ENCODE data around the gene F8A3.
"Not testable (repeated sequence)": the region's sequence is repeated elsewhere in the genome, so short reads cannot be mapped to it uniquely, and the experiment has no call there.

The F8A3 gene

DNA sequence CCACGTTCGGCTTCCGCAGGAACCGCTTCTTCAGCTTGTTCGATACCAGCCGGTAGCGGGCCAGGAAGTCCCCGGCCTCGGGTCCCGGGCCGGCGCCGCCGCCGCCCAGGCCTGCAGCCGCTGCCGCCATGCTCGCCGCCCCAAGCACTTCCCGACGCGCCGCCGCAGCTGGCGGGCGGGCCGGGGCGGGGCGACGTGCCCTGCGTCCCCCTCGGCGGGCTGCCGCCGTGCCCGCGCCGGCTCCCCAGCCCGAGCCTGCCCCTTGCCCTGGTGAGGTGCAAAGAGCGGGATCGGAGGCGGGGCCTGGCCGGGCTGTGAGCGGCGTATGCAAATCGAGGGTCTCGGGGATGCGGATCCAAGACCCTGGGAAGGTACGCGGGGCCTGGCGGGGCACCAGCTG, at the start of gene F8A3:
TSS of gene F8A3 (minus strand) at position 150 of the 400 bp plus-strand sequence. CDS start at position 130, 20 bp downstream.
- in situ Hi-C loops (cut with HindIII; ENCODE audit: low sequenced_read_pairs); DNase-seq (ENCODE audit: low read depth); H3K4me3 ChIP-seq (ENCODE audit: low read depth, low read length): not testable (repeated sequence)

DNA sequence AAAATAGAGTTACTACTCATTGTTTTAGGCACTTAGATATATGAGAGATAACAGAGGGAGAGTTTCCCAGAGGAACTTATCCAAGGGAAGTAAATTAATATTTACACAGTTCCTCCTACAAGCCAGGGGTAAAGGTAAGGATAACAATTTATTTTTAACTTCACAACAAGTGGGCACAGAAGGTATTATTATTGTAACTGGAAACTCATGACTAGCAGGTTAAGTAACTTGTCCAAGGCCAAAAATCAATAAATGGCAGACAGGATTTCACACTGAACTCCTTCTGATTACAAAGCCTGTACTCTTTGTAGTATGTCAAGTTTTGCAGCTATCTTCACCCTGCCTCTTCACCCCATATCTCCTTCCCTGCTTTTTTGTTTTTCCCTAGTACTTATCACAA, 46.9 kb upstream of the F8A3 start:
- H3K4me3 ChIP-seq (ENCODE audit: low read depth, low read length): no peak overlapping the region
- in situ Hi-C loops (cut with HindIII; ENCODE audit: low sequenced_read_pairs): no loop called here
- DNase-seq (ENCODE audit: low read depth): no peak
- TF ChIP-seq, protein P1, sequence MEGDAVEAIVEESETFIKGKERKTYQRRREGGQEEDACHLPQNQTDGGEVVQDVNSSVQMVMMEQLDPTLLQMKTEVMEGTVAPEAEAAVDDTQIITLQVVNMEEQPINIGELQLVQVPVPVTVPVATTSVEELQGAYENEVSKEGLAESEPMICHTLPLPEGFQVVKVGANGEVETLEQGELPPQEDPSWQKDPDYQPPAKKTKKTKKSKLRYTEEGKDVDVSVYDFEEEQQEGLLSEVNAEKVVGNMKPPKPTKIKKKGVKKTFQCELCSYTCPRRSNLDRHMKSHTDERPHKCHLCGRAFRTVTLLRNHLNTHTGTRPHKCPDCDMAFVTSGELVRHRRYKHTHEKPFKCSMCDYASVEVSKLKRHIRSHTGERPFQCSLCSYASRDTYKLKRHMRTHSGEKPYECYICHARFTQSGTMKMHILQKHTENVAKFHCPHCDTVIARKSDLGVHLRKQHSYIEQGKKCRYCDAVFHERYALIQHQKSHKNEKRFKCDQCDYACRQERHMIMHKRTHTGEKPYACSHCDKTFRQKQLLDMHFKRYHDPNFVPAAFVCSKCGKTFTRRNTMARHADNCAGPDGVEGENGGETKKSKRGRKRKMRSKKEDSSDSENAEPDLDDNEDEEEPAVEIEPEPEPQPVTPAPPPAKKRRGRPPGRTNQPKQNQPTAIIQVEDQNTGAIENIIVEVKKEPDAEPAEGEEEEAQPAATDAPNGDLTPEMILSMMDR (IDR thresholded peaks at IDR 0.05; ENCODE audit: low read depth, low read length, missing control alignments): no peak

DNA sequence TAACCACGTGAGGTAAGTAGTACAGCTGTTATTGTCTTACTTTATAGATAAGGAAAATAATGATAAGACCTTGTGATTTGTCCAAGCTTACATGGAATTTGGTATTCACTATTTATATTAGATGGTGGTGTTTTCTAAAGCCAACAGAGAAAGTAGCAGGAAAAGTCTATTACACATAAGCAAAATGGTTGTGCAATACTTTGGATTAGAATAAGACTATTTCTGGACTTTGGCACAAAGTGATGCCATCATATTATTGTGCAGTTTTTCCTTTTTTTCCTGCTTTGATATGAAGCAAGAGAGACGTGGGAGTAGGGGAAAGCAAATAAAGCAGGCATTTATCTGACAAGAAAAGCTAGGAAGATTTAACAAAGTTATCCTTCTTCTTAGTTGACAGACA, 36.7 kb upstream of the F8A3 start:
- DNase-seq (ENCODE audit: low read depth); H3K4me3 ChIP-seq (ENCODE audit: low read depth, low read length); in situ Hi-C loops (cut with HindIII; ENCODE audit: low sequenced_read_pairs): not testable (repeated sequence)

DNA sequence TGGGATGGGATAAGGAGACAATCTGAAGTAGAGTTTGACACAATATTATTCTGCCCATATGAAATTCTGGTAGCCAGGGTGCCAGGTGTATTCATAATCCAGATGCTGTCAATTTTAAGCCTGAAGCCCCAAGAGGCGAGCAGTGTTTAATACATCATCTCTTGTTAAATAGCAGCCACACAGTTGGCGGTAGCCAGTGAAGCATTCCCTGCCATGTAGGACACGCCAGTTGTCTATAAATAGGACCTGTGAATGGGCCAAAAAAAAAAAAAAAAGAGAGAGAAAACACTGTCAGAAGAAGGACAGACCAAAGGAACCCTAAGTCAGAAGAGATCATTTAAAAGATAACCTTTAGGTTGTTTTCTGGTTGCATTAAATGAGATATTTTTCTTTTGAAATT, 33.0 kb upstream of the F8A3 start:
- H3K4me3 ChIP-seq (ENCODE audit: low read depth, low read length); in situ Hi-C loops (cut with HindIII; ENCODE audit: low sequenced_read_pairs): not testable (repeated sequence)

GRCh38 chrX:155477136-155477535, 18.7 kb upstream of the F8A3 start:
- H3K4me3 ChIP-seq (ENCODE audit: low read depth, low read length); in situ Hi-C loops (cut with HindIII; ENCODE audit: low sequenced_read_pairs): not testable (repeated sequence)

More for the DNA sequence above, 33.0 kb upstream of the F8A3 start:
- DNase-seq (ENCODE audit: low read depth): not testable (repeated sequence)

DNA sequence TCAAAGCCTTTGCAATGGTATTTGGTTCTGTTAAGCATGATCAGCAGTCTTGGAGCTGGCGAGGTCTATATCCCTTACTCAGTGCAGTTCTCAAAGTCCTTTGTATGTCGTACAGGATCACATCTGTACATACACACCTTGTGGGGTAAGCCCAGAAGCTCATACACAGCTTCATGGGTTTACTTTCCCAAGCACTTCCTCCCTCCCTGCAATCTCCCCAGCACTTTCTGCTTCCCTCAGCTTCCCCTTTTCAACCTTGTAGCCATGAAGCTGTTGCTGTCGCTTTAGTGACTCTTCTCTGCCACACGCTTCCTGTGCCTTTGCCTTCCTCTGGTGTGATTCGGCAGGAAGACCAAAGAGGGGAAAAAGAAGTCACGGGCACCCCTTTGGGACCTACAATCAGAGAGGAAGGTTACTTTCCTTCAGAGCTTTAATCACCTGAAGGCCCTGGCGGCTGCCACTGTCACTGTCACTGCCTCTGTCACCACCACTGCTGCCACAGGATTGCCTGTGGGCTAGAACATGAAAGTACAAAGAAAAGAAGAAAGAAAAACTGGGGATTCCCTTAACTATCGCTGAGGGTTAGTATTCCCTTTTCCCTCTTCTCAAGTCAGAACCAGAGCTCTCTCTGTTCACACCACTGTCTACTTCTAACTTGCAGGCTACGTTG, 8.0 kb upstream of the F8A3 start:
- H3K4me3 ChIP-seq (ENCODE audit: low read depth, low read length); in situ Hi-C loops (cut with HindIII; ENCODE audit: low sequenced_read_pairs); DNase-seq (ENCODE audit: low read depth): not testable (repeated sequence)

More at GRCh38 chrX:155477136-155477535, 18.7 kb upstream of the F8A3 start:
- not testable (repeated sequence) for DNase-seq (ENCODE audit: low read depth)

- H3K4me3 ChIP-seq (ENCODE audit: low read depth, low read length); in situ Hi-C loops (cut with HindIII; ENCODE audit: low sequenced_read_pairs); DNase-seq (ENCODE audit: low read depth): not testable (repeated sequence)
Observed at GRCh38 chrX:155460501-155460900, 2.1 kb upstream of the F8A3 start.

DNA sequence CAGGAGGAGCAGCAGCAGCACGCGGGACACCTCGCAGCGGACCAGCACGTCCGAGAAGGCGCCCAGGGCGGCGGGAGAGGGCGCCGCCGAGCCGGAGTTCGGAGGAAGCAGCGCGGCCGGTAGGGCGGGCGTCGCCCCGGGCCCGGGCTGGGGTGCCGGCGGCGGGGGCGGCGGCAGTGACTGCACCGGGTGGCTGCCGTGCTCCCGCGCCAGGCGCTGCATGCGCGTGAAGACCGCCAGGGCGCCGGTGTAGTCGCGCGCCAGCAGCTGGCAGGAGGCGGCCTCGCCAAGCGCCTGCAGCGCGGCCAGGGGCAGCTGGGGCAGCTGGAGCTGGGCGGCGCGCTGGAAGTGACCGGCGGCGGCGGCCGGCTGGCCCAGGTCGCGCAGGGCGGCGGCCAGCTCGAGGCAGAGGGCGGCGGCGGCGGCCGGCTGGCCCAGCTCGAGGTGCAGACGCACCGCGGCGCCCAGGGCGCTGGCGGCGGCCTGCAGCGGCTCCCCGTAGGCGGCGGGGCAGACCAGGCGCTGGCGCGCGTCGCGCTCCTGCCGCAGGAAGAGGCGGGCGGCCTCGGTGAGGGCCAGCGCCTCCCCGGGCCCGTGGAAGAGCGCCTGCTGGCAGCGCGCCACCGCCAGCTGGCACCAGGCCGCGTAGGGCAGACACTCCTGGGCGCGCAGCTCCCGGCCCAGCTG, 516 bp downstream of the F8A3 start:
- H3K4me3 ChIP-seq (ENCODE audit: low read depth, low read length); in situ Hi-C loops (cut with HindIII; ENCODE audit: low sequenced_read_pairs); DNase-seq (ENCODE audit: low read depth): not testable (repeated sequence)

DNA sequence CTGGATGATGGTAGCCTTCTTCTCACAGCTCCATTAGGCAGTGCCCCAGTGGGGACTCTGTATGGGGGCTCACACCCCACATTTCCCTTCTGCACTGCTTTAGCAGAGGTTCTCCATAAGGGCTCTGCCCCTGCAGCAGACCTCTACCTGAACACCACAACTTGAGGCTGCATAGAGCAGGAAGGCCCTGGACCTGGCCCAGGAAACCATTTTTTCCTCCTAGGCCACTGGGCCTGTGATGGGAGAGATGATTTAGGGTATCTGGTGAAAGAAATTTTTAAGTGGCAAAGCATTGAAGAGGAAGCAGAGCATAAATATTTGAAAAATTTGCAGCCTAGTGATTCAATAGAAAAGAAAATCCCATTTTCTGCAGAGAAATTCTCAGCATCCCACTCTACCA, 17.3 kb downstream of the F8A3 start:
- no peak overlapping the region for H3K4me3 ChIP-seq (ENCODE audit: low read depth, low read length)
- in situ Hi-C loops (cut with HindIII; ENCODE audit: low sequenced_read_pairs): no loop called here
- DNase-seq (ENCODE audit: low read depth): no peak
- TF ChIP-seq, protein P1 (IDR thresholded peaks at IDR 0.05; ENCODE audit: low read depth, low read length, missing control alignments): no peak

GRCh38 chrX:155435744-155436112, 22.7 kb downstream of the F8A3 start:
- no peak for DNase-seq (ENCODE audit: low read depth)
- TF ChIP-seq, protein P1 (IDR thresholded peaks at IDR 0.05; ENCODE audit: low read depth, low read length, missing control alignments): no peak
- no peak overlapping the region for H3K4me3 ChIP-seq (ENCODE audit: low read depth, low read length)
- in situ Hi-C loops (cut with HindIII; ENCODE audit: low sequenced_read_pairs): no loop called here

All from astrocyte of the cerebellum (primary cell).